Measurements from ENCODE around the gene EDAR.

The EDAR gene

DNA sequence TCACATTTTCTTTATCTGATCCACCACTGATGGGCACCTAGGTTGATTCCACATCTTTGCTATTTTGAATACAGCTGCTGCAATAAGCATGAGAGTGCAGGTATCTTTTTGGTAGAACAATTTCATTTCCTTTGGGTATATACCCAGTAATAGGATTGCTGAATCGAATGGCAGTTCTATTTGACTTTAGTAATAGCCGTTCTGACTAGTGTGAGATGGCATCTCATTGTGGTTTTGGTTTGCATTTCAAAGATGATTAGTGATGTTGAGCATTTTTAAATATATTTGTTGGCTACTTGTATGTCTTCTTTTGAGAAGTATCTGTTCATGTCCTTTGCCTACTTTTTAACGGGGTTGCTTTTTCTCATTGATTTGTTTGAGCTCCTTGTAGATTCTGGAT lies 130.1 kb downstream of the EDAR start:
- TF ChIP-seq YY1 (IDR thresholded peaks at IDR 0.05; ENCODE audit: low read depth) (no peak), TCF12 (IDR thresholded peaks at IDR 0.05; ENCODE audit: low read depth) (no peak), CREB1 (IDR thresholded peaks at IDR 0.05; ENCODE audit: low read depth) (no peak), TAF1 (IDR thresholded peaks at IDR 0.05; ENCODE audit: low read depth) (no peak), TEAD4 (IDR thresholded peaks at IDR 0.05) (no peak), RAD21 (IDR thresholded peaks at IDR 0.05; ENCODE audit: low read depth) (no peak)
- TF ChIP-seq, protein P1, sequence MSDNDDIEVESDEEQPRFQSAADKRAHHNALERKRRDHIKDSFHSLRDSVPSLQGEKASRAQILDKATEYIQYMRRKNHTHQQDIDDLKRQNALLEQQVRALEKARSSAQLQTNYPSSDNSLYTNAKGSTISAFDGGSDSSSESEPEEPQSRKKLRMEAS (IDR thresholded peaks at IDR 0.05) = no peak

DNA sequence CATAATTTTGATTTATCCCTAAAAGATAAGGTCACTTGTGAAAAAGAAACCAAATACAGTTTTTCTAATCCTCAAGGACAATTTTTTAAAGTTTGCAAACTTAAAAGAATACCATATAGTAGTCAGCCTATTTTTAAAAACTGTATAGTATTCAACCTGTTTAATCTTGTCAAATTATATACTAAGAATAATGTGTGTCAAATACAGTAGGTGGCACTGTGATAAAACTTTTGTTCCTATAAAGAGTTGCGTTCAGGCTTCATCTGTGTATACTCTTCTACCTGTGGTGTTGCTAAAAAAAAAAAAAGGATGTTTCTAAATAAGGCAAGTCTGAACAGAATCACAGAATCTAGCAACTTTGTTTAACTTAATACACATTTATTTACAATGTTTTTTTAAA lies 133.8 kb downstream of the EDAR start:
- TF ChIP-seq TAF1 (IDR thresholded peaks at IDR 0.05; ENCODE audit: low read depth) (no peak), TCF12 (IDR thresholded peaks at IDR 0.05; ENCODE audit: low read depth) (no peak), RAD21 (IDR thresholded peaks at IDR 0.05; ENCODE audit: low read depth) (peak; percentile 7; the same call in 1 of the 2 replicates)

DNA sequence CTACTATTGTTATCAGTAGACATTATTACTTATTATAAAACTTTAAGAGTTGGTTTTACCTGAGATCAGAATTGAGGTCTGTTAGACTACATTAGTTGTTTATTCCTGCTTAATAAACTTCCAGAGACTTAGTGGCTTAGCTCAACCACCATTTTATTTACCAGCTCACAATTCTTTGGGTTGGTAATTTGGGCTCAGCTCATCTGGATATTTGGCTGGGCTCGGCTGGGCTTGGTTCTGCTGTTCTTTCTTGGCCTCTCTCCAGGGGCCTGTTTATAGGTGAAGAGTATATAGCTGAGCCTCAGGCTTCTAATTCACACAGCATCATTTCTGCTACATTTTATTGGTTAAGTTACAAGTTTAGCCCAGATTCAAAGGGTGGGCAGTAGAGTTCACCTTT lies 134.5 kb downstream of the EDAR start:
- TF ChIP-seq YY1 (IDR thresholded peaks at IDR 0.05; ENCODE audit: low read depth) = no peak
- TF ChIP-seq TEAD4 (IDR thresholded peaks at IDR 0.05) = no peak
- no peak for TF ChIP-seq EP300 (IDR thresholded peaks at IDR 0.05; ENCODE audit: borderline replicate concordance)
- TF ChIP-seq, protein P1 (IDR thresholded peaks at IDR 0.05) = no peak
- TF ChIP-seq RAD21 (IDR thresholded peaks at IDR 0.05; ENCODE audit: low read depth) = no peak
- no peak for TF ChIP-seq TCF12 (IDR thresholded peaks at IDR 0.05; ENCODE audit: low read depth)
- TF ChIP-seq CEBPB (IDR thresholded peaks at IDR 0.05) = no peak
- no peak for TF ChIP-seq TAF1 (IDR thresholded peaks at IDR 0.05; ENCODE audit: low read depth)
- TF ChIP-seq NFIC (IDR thresholded peaks at IDR 0.05) = no peak
- TF ChIP-seq ZBTB7A (IDR thresholded peaks at IDR 0.05; ENCODE audit: low read depth) = no peak
- no peak for TF ChIP-seq FOXM1 (IDR thresholded peaks at IDR 0.05; ENCODE audit: borderline replicate concordance, low read depth)
- TF ChIP-seq CREB1 (IDR thresholded peaks at IDR 0.05; ENCODE audit: low read depth) = no peak
- TF ChIP-seq, protein P2, sequence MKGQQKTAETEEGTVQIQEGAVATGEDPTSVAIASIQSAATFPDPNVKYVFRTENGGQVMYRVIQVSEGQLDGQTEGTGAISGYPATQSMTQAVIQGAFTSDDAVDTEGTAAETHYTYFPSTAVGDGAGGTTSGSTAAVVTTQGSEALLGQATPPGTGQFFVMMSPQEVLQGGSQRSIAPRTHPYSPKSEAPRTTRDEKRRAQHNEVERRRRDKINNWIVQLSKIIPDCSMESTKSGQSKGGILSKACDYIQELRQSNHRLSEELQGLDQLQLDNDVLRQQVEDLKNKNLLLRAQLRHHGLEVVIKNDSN (IDR thresholded peaks at IDR 0.05) = no peak
- TF ChIP-seq, protein P3, sequence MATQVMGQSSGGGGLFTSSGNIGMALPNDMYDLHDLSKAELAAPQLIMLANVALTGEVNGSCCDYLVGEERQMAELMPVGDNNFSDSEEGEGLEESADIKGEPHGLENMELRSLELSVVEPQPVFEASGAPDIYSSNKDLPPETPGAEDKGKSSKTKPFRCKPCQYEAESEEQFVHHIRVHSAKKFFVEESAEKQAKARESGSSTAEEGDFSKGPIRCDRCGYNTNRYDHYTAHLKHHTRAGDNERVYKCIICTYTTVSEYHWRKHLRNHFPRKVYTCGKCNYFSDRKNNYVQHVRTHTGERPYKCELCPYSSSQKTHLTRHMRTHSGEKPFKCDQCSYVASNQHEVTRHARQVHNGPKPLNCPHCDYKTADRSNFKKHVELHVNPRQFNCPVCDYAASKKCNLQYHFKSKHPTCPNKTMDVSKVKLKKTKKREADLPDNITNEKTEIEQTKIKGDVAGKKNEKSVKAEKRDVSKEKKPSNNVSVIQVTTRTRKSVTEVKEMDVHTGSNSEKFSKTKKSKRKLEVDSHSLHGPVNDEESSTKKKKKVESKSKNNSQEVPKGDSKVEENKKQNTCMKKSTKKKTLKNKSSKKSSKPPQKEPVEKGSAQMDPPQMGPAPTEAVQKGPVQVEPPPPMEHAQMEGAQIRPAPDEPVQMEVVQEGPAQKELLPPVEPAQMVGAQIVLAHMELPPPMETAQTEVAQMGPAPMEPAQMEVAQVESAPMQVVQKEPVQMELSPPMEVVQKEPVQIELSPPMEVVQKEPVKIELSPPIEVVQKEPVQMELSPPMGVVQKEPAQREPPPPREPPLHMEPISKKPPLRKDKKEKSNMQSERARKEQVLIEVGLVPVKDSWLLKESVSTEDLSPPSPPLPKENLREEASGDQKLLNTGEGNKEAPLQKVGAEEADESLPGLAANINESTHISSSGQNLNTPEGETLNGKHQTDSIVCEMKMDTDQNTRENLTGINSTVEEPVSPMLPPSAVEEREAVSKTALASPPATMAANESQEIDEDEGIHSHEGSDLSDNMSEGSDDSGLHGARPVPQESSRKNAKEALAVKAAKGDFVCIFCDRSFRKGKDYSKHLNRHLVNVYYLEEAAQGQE (IDR thresholded peaks at IDR 0.05; ENCODE audit: low read depth) = no peak
- no peak for TF ChIP-seq EGR1 (IDR thresholded peaks at IDR 0.05)

DNA sequence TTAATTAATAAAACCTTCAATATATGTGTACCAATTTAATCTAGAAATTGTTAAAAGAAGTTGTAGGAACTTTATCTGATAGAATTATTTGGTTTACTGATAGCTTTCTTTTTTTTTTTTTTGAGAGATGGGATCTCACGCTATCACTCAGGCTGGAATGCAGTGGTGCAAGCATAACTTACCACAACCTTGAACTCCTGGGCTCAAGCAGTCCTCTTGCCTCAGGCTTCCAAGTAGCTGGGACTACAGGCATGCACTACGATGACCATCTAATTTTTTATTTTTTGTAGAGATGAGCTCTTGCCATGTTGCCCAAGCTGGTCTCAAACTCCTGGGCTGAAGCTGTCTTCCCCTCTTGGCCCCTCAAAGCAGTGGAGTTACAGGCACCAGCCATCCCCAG lies 135.6 kb downstream of the EDAR start:
- no peak for TF ChIP-seq YY1 (IDR thresholded peaks at IDR 0.05; ENCODE audit: low read depth)
- no peak for TF ChIP-seq TEAD4 (IDR thresholded peaks at IDR 0.05)
- TF ChIP-seq, protein P2 (IDR thresholded peaks at IDR 0.05) = no peak
- TF ChIP-seq, protein P1 (IDR thresholded peaks at IDR 0.05) = no peak
- TF ChIP-seq EP300 (IDR thresholded peaks at IDR 0.05; ENCODE audit: borderline replicate concordance) = no peak
- no peak for TF ChIP-seq NFIC (IDR thresholded peaks at IDR 0.05)
- TF ChIP-seq FOXM1 (IDR thresholded peaks at IDR 0.05; ENCODE audit: borderline replicate concordance, low read depth) = no peak
- TF ChIP-seq RAD21 (IDR thresholded peaks at IDR 0.05; ENCODE audit: low read depth) = no peak
- TF ChIP-seq ZBTB7A (IDR thresholded peaks at IDR 0.05; ENCODE audit: low read depth) = no peak
- no peak for TF ChIP-seq CEBPB (IDR thresholded peaks at IDR 0.05)

DNA sequence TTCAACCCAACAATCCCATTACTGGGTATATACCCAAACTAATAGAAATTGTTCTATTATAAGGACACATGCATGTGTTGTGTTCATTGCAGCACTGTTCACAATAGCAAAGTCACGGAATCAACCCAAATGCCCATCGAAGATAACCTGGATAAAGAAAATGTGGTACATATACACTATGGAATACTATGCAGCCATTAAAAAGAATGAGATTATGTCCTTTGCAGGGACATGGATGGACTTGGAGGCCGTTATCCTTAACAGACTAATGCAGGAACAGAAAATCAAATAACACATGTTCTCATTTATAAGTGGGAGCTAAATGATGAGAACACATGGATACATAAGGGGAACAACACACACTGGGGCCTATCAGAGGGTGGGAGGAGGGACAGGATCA lies 136.6 kb downstream of the EDAR start:
- TF ChIP-seq EP300 (IDR thresholded peaks at IDR 0.05; ENCODE audit: borderline replicate concordance) (no peak), CEBPB (IDR thresholded peaks at IDR 0.05) (no peak), YY1 (IDR thresholded peaks at IDR 0.05; ENCODE audit: low read depth) (no peak), NFIC (IDR thresholded peaks at IDR 0.05) (no peak), CREB1 (IDR thresholded peaks at IDR 0.05; ENCODE audit: low read depth) (no peak)

DNA sequence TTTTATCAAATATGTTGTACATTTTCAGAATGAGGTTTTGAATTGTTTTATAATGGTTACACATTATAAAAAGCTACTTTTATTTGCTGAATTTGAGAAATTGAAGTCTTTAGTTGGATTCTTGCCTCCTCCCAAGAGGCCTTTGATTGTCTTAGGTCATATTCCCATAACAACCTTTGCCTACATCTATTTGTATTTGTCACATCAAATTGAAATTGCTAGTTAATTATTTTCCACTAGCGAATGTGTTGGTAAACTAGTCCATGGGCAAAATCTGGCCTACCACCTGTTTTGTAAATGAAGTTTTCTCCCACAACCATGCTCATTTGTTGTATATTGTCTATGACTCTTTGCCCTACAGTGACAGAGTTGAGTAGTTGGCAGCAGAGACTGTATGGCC lies 142.0 kb downstream of the EDAR start:
- no peak for TF ChIP-seq ZBTB7A (IDR thresholded peaks at IDR 0.05; ENCODE audit: low read depth)
- TF ChIP-seq YY1 (IDR thresholded peaks at IDR 0.05; ENCODE audit: low read depth) = no peak
- TF ChIP-seq NFIC (IDR thresholded peaks at IDR 0.05) = no peak
- TF ChIP-seq, protein P3 (IDR thresholded peaks at IDR 0.05; ENCODE audit: low read depth) = no peak
- no peak for TF ChIP-seq CEBPB (IDR thresholded peaks at IDR 0.05)
- TF ChIP-seq, protein P2 (IDR thresholded peaks at IDR 0.05) = no peak
- no peak for TF ChIP-seq EP300 (IDR thresholded peaks at IDR 0.05; ENCODE audit: borderline replicate concordance)
- TF ChIP-seq, protein P1 (IDR thresholded peaks at IDR 0.05) = no peak
- TF ChIP-seq EGR1 (IDR thresholded peaks at IDR 0.05) = no peak
- no peak for TF ChIP-seq TCF12 (IDR thresholded peaks at IDR 0.05; ENCODE audit: low read depth)
- TF ChIP-seq TAF1 (IDR thresholded peaks at IDR 0.05; ENCODE audit: low read depth) = no peak
- no peak for TF ChIP-seq CREB1 (IDR thresholded peaks at IDR 0.05; ENCODE audit: low read depth)
- TF ChIP-seq FOXM1 (IDR thresholded peaks at IDR 0.05; ENCODE audit: borderline replicate concordance, low read depth) = no peak
- no peak for TF ChIP-seq RAD21 (IDR thresholded peaks at IDR 0.05; ENCODE audit: low read depth)

Data from Ishikawa (cell line).